ENCODE results near the gene B4GALT6. TPM values are rescaled to one million over a fixed set of nuclear protein-coding genes. Genes with fewer than 3 reads are reported as not detected.
"Not testable (repeated sequence)": the region's sequence is repeated elsewhere in the genome, so short reads cannot be mapped to it uniquely, and the experiment has no call there.

The B4GALT6 gene, protein sequence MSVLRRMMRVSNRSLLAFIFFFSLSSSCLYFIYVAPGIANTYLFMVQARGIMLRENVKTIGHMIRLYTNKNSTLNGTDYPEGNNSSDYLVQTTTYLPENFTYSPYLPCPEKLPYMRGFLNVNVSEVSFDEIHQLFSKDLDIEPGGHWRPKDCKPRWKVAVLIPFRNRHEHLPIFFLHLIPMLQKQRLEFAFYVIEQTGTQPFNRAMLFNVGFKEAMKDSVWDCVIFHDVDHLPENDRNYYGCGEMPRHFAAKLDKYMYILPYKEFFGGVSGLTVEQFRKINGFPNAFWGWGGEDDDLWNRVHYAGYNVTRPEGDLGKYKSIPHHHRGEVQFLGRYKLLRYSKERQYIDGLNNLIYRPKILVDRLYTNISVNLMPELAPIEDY
- 1 to 10 TPM; 1.7 to 2.4 TPM for total RNA-seq

DNA sequence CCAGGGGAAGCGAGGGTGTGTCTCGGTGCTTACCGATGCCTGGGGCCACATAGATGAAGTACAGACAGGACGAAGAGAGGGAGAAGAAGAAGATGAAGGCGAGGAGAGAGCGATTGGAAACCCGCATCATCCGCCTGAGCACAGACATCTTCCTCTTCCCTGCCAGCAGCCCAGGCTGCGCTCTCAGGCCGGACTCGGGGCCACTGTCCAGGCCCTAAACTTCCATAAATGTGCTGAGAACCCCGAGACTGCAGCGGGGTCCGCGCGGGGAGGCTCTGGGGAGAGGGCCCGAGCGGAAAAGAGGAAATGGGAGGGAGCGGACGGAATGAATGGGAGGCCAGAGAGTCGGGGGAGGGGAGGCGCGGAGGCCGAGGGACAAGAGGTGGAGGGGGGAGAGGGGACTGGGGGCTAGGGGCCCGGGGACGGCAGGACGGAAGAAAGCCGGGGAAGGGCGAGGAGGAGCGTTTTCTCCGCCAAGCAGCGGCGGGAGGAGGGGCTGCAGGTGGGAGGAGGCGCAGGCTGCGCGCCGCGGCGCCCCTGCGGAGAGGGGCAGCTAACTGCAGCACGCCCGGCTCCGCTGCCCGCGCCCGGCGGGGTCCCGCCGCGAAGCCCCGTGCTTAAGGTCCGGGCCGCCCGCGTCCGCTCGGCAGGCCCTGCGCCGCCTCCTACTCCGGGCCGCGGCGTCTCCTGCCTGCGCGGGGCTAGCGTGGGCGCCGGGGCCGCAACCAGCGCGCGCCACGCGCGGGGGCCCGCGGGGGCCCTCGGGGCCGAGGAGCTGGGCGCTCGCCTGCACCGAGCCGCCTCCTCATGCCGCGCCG is at the start of gene B4GALT6:
TSS of gene B4GALT6 (minus strand) at position 303 of the 818 bp plus-strand sequence. CDS start at position 148, 155 bp downstream.
- intact Hi-C loops (cut with micrococcal nuclease): no loop called here

DNA sequence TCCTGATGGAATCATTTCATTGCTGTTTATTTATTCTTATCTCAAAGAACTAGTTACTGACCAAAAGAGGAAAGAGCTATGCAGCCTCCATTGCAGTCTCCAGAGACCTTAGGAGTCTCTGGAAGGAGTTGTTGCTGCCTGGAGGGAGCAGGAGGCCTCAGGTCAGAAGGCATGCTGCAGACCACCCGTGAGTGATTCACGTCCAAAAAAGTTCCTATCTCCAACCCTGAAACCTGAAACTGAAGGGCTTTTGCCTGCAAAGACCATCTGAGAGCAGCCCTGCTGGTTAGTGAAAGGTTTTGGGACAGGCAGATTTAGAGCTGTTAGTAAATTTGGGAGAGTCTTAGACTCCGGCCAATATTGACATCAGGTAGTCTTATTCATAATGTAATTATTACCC is 47.2 kb upstream of the B4GALT6 start:
- Mint-ChIP-seq H3K4me3 (no peak overlapping the region), H3K36me3 (ENCODE audit: low read depth) (no peaks in the 10 kb centered on the region), H3K4me1 (ENCODE audit: low read depth) (no peaks in the 10 kb centered on the region), H3K9me3 (peaks cover 4% of the 10 kb centered on the region), H3K27me3 (peaks cover 9% of the 10 kb centered on the region), H3K27ac (no peak overlapping the region)
- no peak for ATAC-seq
- DNase-seq: no peak
- intact Hi-C loops (cut with micrococcal nuclease): no loop called here
- TF ChIP-seq, protein P1, sequence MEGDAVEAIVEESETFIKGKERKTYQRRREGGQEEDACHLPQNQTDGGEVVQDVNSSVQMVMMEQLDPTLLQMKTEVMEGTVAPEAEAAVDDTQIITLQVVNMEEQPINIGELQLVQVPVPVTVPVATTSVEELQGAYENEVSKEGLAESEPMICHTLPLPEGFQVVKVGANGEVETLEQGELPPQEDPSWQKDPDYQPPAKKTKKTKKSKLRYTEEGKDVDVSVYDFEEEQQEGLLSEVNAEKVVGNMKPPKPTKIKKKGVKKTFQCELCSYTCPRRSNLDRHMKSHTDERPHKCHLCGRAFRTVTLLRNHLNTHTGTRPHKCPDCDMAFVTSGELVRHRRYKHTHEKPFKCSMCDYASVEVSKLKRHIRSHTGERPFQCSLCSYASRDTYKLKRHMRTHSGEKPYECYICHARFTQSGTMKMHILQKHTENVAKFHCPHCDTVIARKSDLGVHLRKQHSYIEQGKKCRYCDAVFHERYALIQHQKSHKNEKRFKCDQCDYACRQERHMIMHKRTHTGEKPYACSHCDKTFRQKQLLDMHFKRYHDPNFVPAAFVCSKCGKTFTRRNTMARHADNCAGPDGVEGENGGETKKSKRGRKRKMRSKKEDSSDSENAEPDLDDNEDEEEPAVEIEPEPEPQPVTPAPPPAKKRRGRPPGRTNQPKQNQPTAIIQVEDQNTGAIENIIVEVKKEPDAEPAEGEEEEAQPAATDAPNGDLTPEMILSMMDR (IDR thresholded peaks at IDR 0.05): no peak
- ChIA-PET CTCF (interaction anchor here (1.6 to 2.7 kb wide), 3 partner anchors 9 to 64 kb away, joined by 4 to 12 read pairs (median 4); no protein-coding TSS in a partner anchor), POLR2A (no interaction called here)

More for the DNA sequence above, at the start of gene B4GALT6:
- ChIA-PET POLR2A (interaction anchor here (0.6 kb wide), 1 partner anchor 58 kb away, joined by 3 read pairs; no protein-coding TSS in a partner anchor), CTCF (interaction anchor here (1.4 to 1.5 kb wide), 2 partner anchors 34 to 40 kb away, joined by 3 to 7 read pairs; no protein-coding TSS in a partner anchor)
- Mint-ChIP-seq H3K27ac (no peak within 1 kb of the TSS), H3K36me3 (ENCODE audit: low read depth) (no peaks in the 10 kb centered on the region), H3K9me3 (no peaks in the 10 kb centered on the region), H3K27me3 (peaks cover 58% of the 10 kb centered on the region), H3K4me1 (ENCODE audit: low read depth) (peaks cover 14% of the 10 kb centered on the region), H3K4me3 (peak within 1 kb of the TSS; percentile 65)
- DNase-seq (peak; percentile 36), ATAC-seq (peak; percentile 42)
- TF ChIP-seq, protein P1 (IDR thresholded peaks at IDR 0.05): no peak

DNA sequence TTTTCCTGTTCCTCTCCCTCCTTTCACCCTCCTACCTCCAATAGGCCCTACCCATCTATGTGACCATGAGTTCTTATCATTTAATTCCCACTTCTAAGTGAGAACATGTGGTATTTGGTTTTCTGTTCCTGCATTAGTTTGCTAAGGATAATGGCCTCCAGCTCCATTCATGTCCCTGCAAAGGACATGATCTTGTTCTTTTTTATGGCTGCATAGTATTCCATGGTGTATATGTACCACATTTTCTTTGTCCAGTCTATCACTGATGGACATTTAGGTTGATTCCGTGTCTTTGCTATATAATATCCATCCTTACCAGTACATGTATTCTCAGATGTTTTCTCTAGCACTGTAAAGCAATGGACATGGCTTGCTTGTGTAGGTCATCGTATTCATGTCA is 44.8 kb upstream of the B4GALT6 start:
- H3K27ac Mint-ChIP-seq; H3K4me1 Mint-ChIP-seq (ENCODE audit: low read depth); DNase-seq; H3K9me3 Mint-ChIP-seq; ATAC-seq; POLR2A ChIA-PET; H3K36me3 Mint-ChIP-seq (ENCODE audit: low read depth); H3K4me3 Mint-ChIP-seq; intact Hi-C loops (cut with micrococcal nuclease): not testable (repeated sequence)
- CTCF ChIA-PET: interaction anchor here (1.1 to 1.5 kb wide), 2 partner anchors 10 to 248 kb away, joined by 3 read pairs; no protein-coding TSS in a partner anchor
- H3K27me3 Mint-ChIP-seq: peaks cover 25% of the 10 kb centered on the region

DNA sequence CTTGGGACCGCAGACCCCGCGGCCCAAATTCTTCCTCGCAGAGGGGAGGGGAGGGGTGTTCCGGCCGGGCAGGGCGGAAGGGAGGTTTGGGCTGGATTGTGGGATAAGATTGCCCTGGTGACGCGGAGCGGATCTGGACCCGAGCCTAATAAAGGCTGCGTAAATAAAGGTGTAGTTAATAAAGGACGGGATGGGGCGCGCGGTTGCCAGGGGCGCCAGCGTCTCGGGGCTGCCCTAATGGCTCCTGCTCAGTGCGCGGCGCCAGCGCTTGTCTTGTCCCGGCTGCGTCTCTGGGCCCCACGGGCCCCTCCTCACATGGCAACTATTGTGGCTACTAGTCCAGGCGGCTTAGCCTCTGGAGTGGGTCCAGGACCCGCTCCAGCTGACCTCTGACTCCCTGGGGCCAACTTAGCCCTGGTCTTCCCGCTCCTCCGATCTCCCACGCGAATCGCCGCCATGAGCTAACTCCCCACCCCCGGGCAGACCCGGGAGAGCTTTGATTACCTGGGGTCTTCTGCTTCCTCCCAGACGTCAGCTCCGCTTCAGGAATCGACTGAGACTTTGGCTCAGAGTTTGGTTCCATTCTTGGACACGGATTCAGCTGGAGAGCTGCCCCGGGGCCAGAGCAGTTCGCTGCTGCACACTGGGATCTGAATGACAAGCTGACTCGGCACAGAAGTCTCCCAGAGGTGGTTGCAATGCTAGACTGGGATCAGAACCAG is 39.8 kb upstream of the B4GALT6 start:
- peaks cover 33% of the 10 kb centered on the region for H3K27me3 Mint-ChIP-seq
- peak; percentile 12 for DNase-seq
- no peak for ATAC-seq
- CTCF ChIA-PET: interaction anchor here (0.6 to 5.0 kb wide), 12 partner anchors 11 to 450 kb away, joined by 3 to 94 read pairs (median 4); partner anchors contain the start of gene B4GALT6
- TF ChIP-seq, protein P1 (IDR thresholded peaks at IDR 0.05): no peak
- intact Hi-C loops (cut with micrococcal nuclease): no loop called here
- H3K36me3 Mint-ChIP-seq (ENCODE audit: low read depth): no peaks in the 10 kb centered on the region
- no peak overlapping the region for H3K27ac Mint-ChIP-seq
- peak overlapping the region; percentile 60 for H3K4me3 Mint-ChIP-seq
- peaks cover 6% of the 10 kb centered on the region for H3K4me1 Mint-ChIP-seq (ENCODE audit: low read depth)
- H3K9me3 Mint-ChIP-seq: peaks cover 7% of the 10 kb centered on the region
- POLR2A ChIA-PET: no interaction called here

DNA sequence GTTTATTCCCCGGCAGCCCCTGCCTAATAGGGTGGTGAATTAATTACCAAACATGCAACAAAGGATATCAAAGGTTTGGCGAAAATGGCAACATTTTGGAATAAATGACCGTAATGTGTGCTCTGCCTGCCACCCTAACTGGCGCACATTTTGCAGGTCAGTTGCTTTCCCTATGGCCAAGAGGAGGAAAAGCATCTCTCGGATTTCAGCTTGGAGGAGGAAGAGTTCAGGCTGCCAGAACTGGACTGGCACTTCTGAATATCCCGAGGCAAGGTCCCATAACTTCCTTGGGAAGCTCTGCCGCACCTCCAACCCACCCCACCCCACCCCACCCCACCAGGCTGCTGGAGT is 39.2 kb upstream of the B4GALT6 start:
- intact Hi-C loops (cut with micrococcal nuclease): no loop called here
- DNase-seq (no peak), ATAC-seq (no peak)
- Mint-ChIP-seq H3K4me1 (ENCODE audit: low read depth) (peaks cover 6% of the 10 kb centered on the region), H3K9me3 (peaks cover 8% of the 10 kb centered on the region), H3K4me3 (no peak overlapping the region), H3K27ac (no peak overlapping the region), H3K36me3 (ENCODE audit: low read depth) (no peaks in the 10 kb centered on the region), H3K27me3 (peaks cover 32% of the 10 kb centered on the region)
- ChIA-PET POLR2A (no interaction called here), CTCF (interaction anchor here (1.0 to 5.0 kb wide), 13 partner anchors 9 to 175 kb away, joined by 3 to 94 read pairs (median 7); partner anchors contain the start of gene B4GALT6)
- TF ChIP-seq, protein P1 (IDR thresholded peaks at IDR 0.05): no peak
